Hepatocyte (in vitro differentiated cells): ENCODE results near the gene OR2T27. TPM values are rescaled to one million over a fixed set of nuclear protein-coding genes. Genes with fewer than 3 reads are reported as not detected.

ENCODE experiments used
- DNase-seq: peaks from one replicate; pipeline ENCODE4 v3.0.0-alpha.2; 2016; ENCODE audit warnings: low spot score
- H2AFZ ChIP-seq: fragments of 200-600 bp; sonication (generic); 2 replicates; pipeline ENCODE4 v1.6.0; 2016; ENCODE audit warnings: antibody characterized with exemption, mild to moderate bottlenecking
- H3K27ac ChIP-seq: fragments of 200-600 bp; sonication (generic); 2 replicates; pipeline ENCODE4 v1.5.1; 2016; ENCODE audit warnings: mild to moderate bottlenecking
- H3K27me3 ChIP-seq: fragments of 200-600 bp; sonication (generic); 2 replicates; pipeline ENCODE4 v1.6.1; 2016
- H3K36me3 ChIP-seq: fragments of 200-600 bp; sonication (generic); replicated peaks from 2 replicates; pipeline ENCODE4 v1.5.1; 2016; ENCODE audit warnings: low read depth; ENCODE audit not compliant: insufficient read depth
- H3K4me1 ChIP-seq: fragments of 200-600 bp; sonication (generic); 2 replicates; pipeline ENCODE4 v1.5.1; 2016; ENCODE audit warnings: mild to moderate bottlenecking, moderate library complexity; ENCODE audit not compliant: insufficient read depth
- H3K4me2 ChIP-seq: fragments of 200-600 bp; sonication (generic); 2 replicates; pipeline ENCODE4 v1.6.0; 2016
- H3K4me3 ChIP-seq: fragments of 200-600 bp; sonication (generic); 2 replicates; pipeline ENCODE4 v1.5.1; 2016; ENCODE audit warnings: mild to moderate bottlenecking
- H3K79me2 ChIP-seq: fragments of 200-600 bp; sonication (generic); 2 replicates; pipeline ENCODE4 v1.6.0; 2017; ENCODE audit warnings: mild to moderate bottlenecking
- H3K9me2 ChIP-seq: fragments of 200-600 bp; sonication (generic); replicated peaks from 2 replicates; pipeline ENCODE4 v1.6.0; 2017; ENCODE audit warnings: mild to moderate bottlenecking; ENCODE audit not compliant: insufficient read depth
- H3K9me3 ChIP-seq: fragments of 200-600 bp; sonication (generic); 2 replicates; pipeline ENCODE4 v1.5.1; 2016; ENCODE audit warnings: low read depth, mild to moderate bottlenecking
- H4K20me1 ChIP-seq: fragments of 200-600 bp; sonication (generic); 2 replicates; pipeline ENCODE4 v1.6.0; 2016; ENCODE audit warnings: mild to moderate bottlenecking; ENCODE audit not compliant: insufficient read depth, poor library complexity, severe bottlenecking
- EZH2 ChIP-seq: fragments of 200-600 bp; sonication (generic); IDR thresholded peaks from 2 replicates; pipeline ENCODE4 v1.6.1; 2016; ENCODE audit warnings: antibody characterized with exemption, mild to moderate bottlenecking, borderline replicate concordance
- EZH2phosphoT487 ChIP-seq: fragments of 200-600 bp; sonication (generic); IDR thresholded peaks from one replicate; pipeline ENCODE4 v1.6.1; 2018; ENCODE audit warnings: antibody characterized with exemption, mild to moderate bottlenecking, low read depth, moderate library complexity; ENCODE audit not compliant: unreplicated experiment, severe bottlenecking
- WGBS: methylation state at CpG from one replicate; pipeline ENCODE4 v1.1.6; 2016; ENCODE audit warnings: low lambda C conversion rate; ENCODE audit errors: missing lambda C conversion rate; 5-methylcytosine and 5-hydroxymethylcytosine counted together
- polyA plus RNA-seq: library from polyadenylated mRNA; unstranded; fragments of >200 nt; fragmentation: Nextera tagmentation; extraction: Ambion mirVana; gene quantifications from 2 replicates; pipeline ENCODE4 v1.2.1, GENCODE V29; 2016
- total RNA-seq: library from RNA; depleted of rRNA; stranded (reverse); fragments of >200 nt; gene quantifications from 2 replicates; pipeline ENCODE4 v1.2.3, GENCODE V29; 2014
- TF ChIP-seq, protein P1 (sequence below): fragments of 200-600 bp; sonication (generic); IDR thresholded peaks from 2 replicates; pipeline ENCODE4 v1.5.1; 2016; ENCODE audit warnings: antibody characterized with exemption, mild to moderate bottlenecking; ENCODE audit not compliant: poor library complexity

OR2T27 gene
- total and polyA plus RNA-seq, 2 experiments from 2014 or later = not detected

- Histone ChIP-seq H2AFZ (no peak overlapping the region), H3K9me2 (no peaks in the 10 kb centered on the region), H4K20me1 (no peaks in the 10 kb centered on the region), H3K36me3 (no peaks in the 10 kb centered on the region), H3K79me2 (no peaks in the 10 kb centered on the region), H3K9me3 (no peaks in the 10 kb centered on the region), H3K4me2 (no peak overlapping the region), H3K27me3 (no peaks in the 10 kb centered on the region), H3K4me3 (no peak overlapping the region), H3K27ac (no peak overlapping the region), H3K4me1 (no peaks in the 10 kb centered on the region)
- WGBS = 54% methylated on average over 2 of the region's 2 CpGs
- TF ChIP-seq, protein P1, sequence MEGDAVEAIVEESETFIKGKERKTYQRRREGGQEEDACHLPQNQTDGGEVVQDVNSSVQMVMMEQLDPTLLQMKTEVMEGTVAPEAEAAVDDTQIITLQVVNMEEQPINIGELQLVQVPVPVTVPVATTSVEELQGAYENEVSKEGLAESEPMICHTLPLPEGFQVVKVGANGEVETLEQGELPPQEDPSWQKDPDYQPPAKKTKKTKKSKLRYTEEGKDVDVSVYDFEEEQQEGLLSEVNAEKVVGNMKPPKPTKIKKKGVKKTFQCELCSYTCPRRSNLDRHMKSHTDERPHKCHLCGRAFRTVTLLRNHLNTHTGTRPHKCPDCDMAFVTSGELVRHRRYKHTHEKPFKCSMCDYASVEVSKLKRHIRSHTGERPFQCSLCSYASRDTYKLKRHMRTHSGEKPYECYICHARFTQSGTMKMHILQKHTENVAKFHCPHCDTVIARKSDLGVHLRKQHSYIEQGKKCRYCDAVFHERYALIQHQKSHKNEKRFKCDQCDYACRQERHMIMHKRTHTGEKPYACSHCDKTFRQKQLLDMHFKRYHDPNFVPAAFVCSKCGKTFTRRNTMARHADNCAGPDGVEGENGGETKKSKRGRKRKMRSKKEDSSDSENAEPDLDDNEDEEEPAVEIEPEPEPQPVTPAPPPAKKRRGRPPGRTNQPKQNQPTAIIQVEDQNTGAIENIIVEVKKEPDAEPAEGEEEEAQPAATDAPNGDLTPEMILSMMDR = no peak
- TF ChIP-seq EZH2 (no peak), EZH2phosphoT487 (no peak)
- no peak for DNase-seq
Observed at GRCh38 chr1:248630551-248630950, 24.8 kb downstream of the OR2T27 start.

- 66% methylated on average over 9 of the region's 9 CpGs for WGBS
- Histone ChIP-seq H3K9me2 (no peaks in the 10 kb centered on the region), H4K20me1 (no peaks in the 10 kb centered on the region), H3K79me2 (no peaks in the 10 kb centered on the region), H3K4me2 (no peak overlapping the region), H3K27me3 (no peaks in the 10 kb centered on the region), H3K9me3 (no peaks in the 10 kb centered on the region), H3K36me3 (no peaks in the 10 kb centered on the region), H2AFZ (no peak overlapping the region), H3K4me1 (no peaks in the 10 kb centered on the region), H3K4me3 (no peak overlapping the region), H3K27ac (no peak overlapping the region)
- DNase-seq = no peak
- TF ChIP-seq EZH2phosphoT487 = no peak
- TF ChIP-seq, protein P1 = no peak
- no peak for TF ChIP-seq EZH2
Observed at GRCh38 chr1:248627971-248628844, 27.1 kb downstream of the OR2T27 start.

- no peaks in the 10 kb centered on the region for H3K9me3 ChIP-seq
- no peak overlapping the region for H3K27ac ChIP-seq
- WGBS = 57% methylated on average over 5 of the region's 5 CpGs
Observed at GRCh38 chr1:248625971-248626370, 29.4 kb downstream of the OR2T27 start.

More at GRCh38 chr1:248625971-248626370, 29.4 kb downstream of the OR2T27 start:
- Histone ChIP-seq H2AFZ (no peak overlapping the region), H3K36me3 (no peaks in the 10 kb centered on the region), H3K4me3 (no peak overlapping the region), H3K9me2 (no peaks in the 10 kb centered on the region), H4K20me1 (no peaks in the 10 kb centered on the region), H3K4me1 (no peaks in the 10 kb centered on the region), H3K27me3 (no peaks in the 10 kb centered on the region), H3K4me2 (no peak overlapping the region), H3K79me2 (no peaks in the 10 kb centered on the region)
- no peak for TF ChIP-seq EZH2
- TF ChIP-seq, protein P1 = no peak
- DNase-seq = no peak
